ENCODE data around the gene RNF141.

- TF ChIP-seq CTCF (conservative IDR thresholded peaks at IDR 0.05 in 1 of 2, IDR thresholded peaks at IDR 0.05 in 1 of 2; ENCODE audit: low read depth in 1 of 2, low read length in 2 of 2) (no peak), EZH2 (IDR thresholded peaks at IDR 0.05; ENCODE audit: low read length, missing control alignments) (no peak)
These were observed 53.9 kb downstream of the RNF141 start for GRCh38 chr11:10487002-10487647.

All from fibroblast of lung (primary cell).